NCI-H345 treated with DMSO at 0.1 percent for 48 hours (cell line): Measurements from ENCODE around the gene C1orf141.
"Not testable (repeated sequence)": the region's sequence is repeated elsewhere in the genome, so short reads cannot be mapped to it uniquely, and the experiment has no call there.

ENCODE experiments used
- DNase-seq: peaks from one replicate; lab custom pipeline; 2025; ENCODE audit not compliant: unreplicated experiment; lab: John Stamatoyannopoulos, UW

Gene C1orf141

DNA sequence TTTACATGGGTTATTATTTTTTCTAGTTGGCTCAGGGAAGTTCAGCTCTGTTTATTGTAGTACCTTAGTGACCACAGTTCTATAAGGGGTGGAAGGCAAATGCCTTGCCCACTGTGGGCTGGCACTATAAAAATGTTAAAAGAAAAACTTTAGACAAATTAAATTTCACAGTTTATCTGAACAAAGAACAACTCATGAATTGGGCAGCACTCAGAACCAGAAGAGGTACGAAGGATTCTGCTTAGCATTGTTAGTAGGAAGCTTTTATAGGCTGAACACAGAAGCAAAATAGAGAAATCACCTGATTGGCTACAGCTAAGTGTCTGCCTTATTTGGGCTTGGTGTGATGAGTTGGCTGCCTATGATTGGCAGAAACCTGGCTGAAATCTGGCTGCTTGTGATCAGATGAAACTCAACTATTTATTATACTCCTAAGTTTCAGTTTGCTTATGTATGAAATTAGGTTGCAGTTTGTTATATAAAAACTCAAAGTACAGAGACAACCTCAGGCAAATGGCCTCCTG lies 45.0 kb downstream of the C1orf141 start:
- DNase-seq = no peak

- no peak for DNase-seq
Measured at GRCh38 chr1:67088440-67088839, 46.3 kb downstream of the C1orf141 start.

GRCh38 chr1:67085326-67085725 lies 49.4 kb downstream of the C1orf141 start:
- DNase-seq = no peak

- DNase-seq = no peak
Measured at GRCh38 chr1:67084765-67085318, 49.9 kb downstream of the C1orf141 start.

- no peak for DNase-seq
Measured at GRCh38 chr1:67078291-67078690, 56.5 kb downstream of the C1orf141 start.

DNA sequence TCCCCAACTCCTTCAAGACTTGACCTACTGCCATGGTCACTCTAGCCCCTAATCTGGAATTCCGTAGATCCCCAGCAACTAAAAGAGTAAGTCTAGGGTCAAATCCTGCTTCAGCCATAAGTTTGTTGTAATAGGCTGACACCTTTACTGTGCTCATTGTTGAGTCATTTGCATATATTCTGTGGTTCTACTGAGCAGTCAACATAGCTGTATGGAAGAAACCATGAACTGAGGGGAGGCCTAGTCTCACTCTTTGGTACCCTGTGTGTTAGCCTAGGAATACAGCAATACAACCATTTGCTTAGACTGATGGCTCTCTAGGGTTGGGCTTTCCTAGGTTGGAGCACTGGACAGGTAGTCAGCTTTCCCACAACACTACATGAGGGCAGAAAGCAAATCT lies 57.2 kb downstream of the C1orf141 start:
- DNase-seq = no peak

DNA sequence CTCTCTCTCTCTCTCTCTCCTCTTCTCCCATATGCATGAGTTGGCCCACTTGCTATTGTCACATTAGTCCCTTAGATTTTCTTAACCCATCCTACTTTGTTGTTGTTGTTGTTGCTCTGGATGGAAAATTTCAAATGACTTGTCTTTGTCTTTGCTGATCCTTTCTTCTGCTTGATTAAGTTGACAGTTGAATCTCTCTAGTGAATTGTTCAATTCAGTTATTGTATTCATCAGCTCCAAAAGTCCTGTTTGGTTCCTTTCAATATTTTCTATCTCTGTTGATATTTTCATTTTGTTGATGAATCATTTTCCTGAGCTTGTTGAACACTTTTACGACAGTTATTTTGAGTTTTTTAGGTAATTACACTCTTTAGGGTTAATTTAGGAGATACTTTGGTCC lies 62.0 kb downstream of the C1orf141 start:
- no peak for DNase-seq

GRCh38 chr1:67067655-67068054 lies 67.1 kb downstream of the C1orf141 start:
- DNase-seq = not testable (repeated sequence)

- DNase-seq = no peak
Measured at GRCh38 chr1:67062412-67062811, 72.4 kb downstream of the C1orf141 start.

DNA sequence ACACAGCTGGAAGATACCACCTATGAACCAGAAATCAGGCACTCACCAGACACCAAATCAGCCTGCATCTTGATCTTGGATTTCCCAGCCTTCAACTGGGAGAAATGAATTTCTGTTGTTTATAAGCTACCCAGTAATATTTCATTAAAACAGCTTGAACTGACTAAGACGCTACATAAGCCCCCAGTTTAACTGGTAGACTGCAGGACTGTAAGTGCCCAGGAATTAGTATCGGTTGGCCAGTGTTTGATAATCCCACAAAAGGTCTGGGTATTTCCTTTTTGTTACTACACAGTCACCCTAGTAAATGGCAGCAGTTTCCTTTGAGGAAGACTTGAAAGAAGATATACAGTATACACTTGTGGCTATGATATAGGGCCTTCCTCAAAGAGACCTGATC lies 73.5 kb downstream of the C1orf141 start:
- DNase-seq = no peak

DNA sequence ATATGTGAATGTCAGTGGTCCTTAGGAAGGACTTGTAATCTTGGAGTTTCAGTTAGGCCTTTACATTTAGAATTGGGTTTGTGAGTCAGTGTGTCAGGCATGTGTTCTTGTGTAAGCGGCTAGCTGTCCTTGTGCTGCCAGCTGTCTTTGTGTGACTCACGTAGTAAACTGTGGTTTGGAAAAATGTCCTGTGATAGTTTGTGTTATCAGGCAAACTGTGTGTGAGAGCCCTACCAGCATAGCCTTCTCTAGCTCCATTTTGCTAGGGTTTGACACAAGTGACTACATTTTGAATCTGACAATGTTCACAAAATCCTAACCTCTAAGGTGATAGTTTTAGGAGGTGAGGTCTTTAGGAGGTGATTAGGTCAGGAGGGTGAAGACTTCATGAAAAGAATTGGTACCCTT lies 74.0 kb downstream of the C1orf141 start:
- no peak for DNase-seq

DNA sequence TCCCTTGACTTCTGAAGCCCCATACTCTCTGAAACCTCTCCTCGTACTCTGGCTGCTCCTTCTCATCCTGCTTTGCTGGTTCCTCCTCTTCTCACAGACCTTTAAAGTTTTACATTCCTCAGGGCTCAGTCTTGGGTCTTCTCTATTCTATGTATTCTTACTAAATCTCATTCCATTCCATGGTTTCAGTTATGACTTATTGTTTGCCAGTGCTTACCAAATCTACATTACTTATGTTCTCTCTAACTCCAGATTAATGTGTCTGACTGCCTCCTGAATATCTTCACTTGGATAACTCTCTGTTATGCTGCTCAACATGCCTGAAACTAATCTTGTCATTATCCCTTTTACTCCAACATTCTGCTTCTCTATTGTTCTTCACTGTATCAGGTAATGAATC lies 75.4 kb downstream of the C1orf141 start:
- no peak for DNase-seq

GRCh38 chr1:67058761-67059160 lies 76.0 kb downstream of the C1orf141 start:
- DNase-seq = no peak

DNA sequence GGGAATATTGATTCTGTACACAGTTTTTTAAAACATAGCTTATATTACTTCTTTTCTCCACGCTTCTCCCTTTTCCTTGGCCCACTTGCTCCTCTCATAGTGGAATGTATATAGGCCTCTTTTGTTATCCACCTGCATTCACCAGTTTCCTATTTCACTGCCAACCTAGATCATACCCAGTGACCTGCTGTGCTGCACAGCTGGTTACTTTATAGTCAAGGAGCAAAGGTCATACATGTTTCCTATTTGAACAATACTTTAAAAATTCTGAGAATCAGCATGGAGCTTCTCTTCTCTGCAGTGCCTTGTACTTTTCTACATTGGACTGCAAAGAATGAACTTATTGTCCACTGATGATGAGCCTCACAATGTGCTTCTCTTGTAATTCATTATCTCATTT lies 76.5 kb downstream of the C1orf141 start:
- no peak for DNase-seq

DNA sequence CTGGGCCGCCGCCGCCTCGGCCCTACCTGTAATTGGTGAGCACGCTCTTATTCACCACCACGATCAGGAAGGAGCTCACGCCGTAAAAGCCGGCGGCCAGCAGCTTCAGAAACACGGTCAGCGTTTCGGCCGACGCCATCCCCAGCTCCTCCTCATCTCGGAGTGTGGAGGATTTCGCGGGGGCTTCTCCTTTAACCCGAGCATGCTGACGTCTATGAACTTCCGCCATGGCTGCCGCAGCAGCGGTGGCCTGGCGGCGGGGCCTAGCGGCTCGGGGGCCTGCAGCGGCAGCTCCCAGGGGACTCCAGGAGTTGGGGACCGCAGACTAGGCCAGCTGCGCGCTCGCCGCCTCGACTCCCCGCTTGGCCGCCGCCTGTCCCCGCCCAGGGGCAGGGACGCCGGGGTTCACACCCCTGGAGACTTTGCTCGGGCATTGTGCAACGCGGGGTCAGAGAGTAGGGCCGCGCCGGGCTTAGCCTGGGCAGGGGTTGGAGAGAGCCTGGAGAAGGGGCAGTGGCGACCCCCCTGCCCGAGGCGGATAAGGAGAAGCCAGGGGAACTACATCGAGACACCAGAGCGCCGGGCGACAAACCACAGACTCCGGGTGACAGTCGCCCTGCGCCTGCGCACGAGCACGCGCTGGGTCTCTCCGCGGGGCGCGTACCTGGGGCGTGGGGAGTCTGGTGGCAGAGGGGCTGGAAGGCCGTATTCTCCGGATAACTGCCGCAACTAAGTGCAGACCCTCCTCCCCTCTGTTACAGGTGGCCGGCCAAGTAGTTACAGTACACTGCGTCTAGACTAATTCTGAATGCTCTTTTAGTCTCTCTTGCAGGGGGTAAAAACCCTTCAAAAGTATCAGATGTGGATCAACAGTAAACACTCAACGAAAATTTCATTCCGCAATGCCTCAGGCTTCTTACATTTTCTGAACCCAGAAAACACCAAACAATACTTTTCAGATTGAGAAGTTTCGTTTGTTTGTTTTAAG lies 80.7 kb downstream of the C1orf141 start, which contains the start of gene SLC35D1:
Gene SLC35D1, minus strand, starts transcription at position 364 of the 988 bp plus-strand sequence. Its CDS starts 135 bp downstream, at position 229.
- DNase-seq = peak; percentile 68

DNA sequence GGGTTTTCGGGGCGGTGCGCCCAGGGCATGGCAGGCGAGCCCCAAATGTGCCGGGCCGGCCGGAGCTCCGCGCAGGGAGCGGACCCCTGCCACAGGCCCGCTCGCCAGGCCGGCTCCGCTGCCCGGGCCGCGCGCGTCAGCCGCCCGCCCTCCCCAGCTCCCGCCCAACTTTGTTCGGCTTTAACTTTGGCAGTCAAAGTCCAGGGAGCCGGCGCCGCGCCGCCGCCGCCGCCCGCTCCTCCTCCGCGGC lies 81.3 kb downstream of the C1orf141 start:
- DNase-seq = no peak

DNA sequence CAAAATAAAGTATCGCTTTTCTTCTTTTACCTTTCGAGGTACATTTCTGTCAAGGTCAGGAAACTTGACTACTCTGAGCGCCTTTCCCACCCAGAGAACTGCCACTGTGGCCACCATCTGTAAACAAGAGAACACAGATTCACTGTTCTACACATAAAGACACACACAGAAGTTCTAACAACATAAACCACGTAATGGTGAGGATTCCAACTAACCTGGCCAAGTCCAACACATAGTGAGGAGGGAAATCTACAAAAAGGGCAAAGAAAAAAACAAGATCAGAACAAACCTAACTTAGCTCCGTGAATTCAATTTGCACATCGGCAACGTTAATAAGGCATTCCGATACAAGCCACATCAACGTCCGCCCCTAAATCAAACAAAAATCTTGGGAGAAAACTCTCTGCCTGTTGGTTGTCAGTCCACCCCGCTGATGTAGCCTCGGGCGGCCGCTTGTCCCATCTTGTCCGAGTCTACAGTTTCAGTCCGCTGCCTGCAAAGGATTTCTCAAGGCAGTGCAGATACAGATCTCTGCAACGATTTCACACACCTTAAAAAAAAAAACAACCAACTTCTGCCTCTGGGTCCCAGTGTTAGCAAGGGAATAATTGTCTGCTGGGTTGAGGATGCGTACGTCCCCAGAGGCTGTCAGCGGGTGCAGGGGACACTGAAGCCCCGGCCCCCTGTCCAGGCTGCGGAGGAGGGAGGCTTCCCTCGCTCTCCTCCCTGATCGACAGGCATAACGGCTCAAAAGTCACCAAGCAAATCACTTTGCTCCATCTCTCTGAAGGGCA lies 81.8 kb downstream of the C1orf141 start:
- DNase-seq = peak; percentile 8

GRCh38 chr1:67051196-67051595 lies 83.6 kb downstream of the C1orf141 start:
- no peak for DNase-seq

DNA sequence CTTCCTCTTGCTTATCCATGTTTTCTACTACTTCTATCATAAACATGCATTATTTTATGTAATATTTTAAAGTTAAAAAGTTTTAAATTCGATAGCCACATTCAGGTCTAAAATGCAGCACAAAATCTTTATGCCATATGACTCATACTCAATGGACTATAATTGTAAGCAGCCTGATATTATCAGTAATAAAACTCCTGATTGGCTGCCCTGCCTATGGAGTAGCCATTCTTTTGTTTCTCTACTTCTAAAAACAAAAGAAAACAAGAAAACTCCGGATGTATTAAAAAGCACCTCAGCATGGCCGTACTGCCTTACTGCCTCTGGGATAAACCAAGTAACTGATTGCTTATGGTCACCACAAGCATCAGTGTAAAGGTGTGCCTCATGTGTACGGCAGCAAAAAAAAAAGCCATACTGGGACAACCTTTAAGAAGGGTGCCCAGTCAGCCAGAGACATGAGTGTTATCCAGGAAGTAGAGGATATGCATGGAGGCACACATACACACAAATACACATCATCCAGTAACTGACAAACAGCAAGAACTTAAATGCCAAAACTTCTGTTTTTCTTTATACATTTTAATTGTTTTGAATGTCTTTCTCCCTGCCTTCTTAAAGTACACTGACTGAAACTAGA lies 90.0 kb downstream of the C1orf141 start:
- DNase-seq = no peak

GRCh38 chr1:67043366-67043765 lies 91.4 kb downstream of the C1orf141 start:
- no peak for DNase-seq
